GM13977 (cell line): ENCODE results near the gene CCDC61.

ENCODE experiments used
- DNase-seq: peaks from one replicate; pipeline ENCODE4 v3.0.0; 2012; ENCODE audit warnings: low spot score
- in situ Hi-C: fragments of 300-500 bp; cut with MboI; formaldehyde crosslinking; loops from one replicate; pipeline ENCODE4 v1.12.0; 2022; ENCODE audit warnings: low sequenced_read_pairs, low pct_unique_long_range_greater_than_20kb, mixed read lengths, inconsistent platforms; ENCODE audit not compliant: unreplicated experiment
- TF ChIP-seq, protein P1 (sequence below): IDR thresholded peaks from 2 replicates; pipeline ENCODE4 v1.5.1; 2012; ENCODE audit warnings: mild to moderate bottlenecking, control low read depth; ENCODE audit not compliant: insufficient read depth; ENCODE audit errors: extremely low read depth, missing control alignments

CCDC61 gene

DNA sequence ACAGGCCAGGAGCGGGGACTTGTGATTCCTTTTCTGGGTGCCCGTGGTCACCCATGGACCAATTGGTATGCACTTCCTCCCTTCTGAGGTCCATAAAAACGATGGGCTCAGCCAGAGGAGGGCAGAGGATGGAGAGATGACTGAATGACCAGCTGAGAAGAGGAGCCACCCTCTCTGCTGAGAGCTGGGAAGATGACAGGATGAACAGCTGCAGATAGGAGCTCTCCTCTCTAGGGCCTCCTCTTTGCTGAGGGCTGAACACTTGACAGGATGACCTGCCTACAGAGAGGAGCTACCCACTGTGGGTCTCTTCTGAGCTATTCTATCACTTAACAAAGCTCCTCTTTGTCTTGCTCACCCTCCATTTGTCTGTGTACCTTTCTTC, 41.5 kb downstream of the CCDC61 start:
- DNase-seq: no peak
- TF ChIP-seq, protein P1, sequence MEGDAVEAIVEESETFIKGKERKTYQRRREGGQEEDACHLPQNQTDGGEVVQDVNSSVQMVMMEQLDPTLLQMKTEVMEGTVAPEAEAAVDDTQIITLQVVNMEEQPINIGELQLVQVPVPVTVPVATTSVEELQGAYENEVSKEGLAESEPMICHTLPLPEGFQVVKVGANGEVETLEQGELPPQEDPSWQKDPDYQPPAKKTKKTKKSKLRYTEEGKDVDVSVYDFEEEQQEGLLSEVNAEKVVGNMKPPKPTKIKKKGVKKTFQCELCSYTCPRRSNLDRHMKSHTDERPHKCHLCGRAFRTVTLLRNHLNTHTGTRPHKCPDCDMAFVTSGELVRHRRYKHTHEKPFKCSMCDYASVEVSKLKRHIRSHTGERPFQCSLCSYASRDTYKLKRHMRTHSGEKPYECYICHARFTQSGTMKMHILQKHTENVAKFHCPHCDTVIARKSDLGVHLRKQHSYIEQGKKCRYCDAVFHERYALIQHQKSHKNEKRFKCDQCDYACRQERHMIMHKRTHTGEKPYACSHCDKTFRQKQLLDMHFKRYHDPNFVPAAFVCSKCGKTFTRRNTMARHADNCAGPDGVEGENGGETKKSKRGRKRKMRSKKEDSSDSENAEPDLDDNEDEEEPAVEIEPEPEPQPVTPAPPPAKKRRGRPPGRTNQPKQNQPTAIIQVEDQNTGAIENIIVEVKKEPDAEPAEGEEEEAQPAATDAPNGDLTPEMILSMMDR: no peak
- in situ Hi-C loops: no loop called here

- TF ChIP-seq, protein P1: no peak
- DNase-seq: no peak
- in situ Hi-C loops: no loop called here
These were observed 44.9 kb downstream of the CCDC61 start for GRCh38 chr19:46040125-46040524.

GRCh38 chr19:46040952-46041500, 45.8 kb downstream of the CCDC61 start, which contains the start of gene IGFL4:
TSS of gene IGFL4 (minus strand) at chr19:46041002. CDS start at chr19:46040962, 40 bp downstream.
- TF ChIP-seq, protein P1: no peak
- in situ Hi-C loops: no loop called here
- DNase-seq: no peak

GRCh38 chr19:46042252-46042883, 47.1 kb downstream of the CCDC61 start:
- in situ Hi-C loops: no loop called here
- TF ChIP-seq, protein P1: no peak
- no peak for DNase-seq

GRCh38 chr19:46043519-46043918, 48.3 kb downstream of the CCDC61 start:
- no peak for DNase-seq
- in situ Hi-C loops: no loop called here
- TF ChIP-seq, protein P1: no peak

DNA sequence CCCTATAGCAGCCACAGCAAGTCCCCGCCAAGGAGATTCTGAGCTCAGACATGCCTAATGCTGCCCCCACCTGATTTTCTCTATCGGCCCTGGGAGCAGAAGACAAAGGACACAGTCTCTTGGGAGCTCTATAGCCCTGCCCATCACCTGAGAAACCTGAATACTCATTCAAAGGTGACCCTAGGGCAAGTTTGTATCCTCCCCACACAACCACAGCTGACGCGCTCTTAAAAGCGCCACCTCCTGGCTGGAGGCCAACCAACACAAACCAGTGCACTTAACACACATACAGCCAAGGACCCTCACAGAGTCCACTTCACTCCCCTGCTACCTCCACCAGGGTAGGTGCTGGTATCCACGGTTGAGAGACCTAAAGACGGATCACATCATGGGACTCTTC, 54.3 kb downstream of the CCDC61 start:
- DNase-seq: no peak
- TF ChIP-seq, protein P1: peak; percentile 45
- in situ Hi-C loops: no loop called here
